Inflammatory macrophage treated with lipopolysaccharide for 1 hour (primary cell): ENCODE measurements around the gene TRIO.

Source experiments
- DNase-seq, 2 donors: peaks; one replicate each; pipeline ENCODE4 v3.0.0-alpha.2; 2020 to 2022

Gene TRIO

DNA sequence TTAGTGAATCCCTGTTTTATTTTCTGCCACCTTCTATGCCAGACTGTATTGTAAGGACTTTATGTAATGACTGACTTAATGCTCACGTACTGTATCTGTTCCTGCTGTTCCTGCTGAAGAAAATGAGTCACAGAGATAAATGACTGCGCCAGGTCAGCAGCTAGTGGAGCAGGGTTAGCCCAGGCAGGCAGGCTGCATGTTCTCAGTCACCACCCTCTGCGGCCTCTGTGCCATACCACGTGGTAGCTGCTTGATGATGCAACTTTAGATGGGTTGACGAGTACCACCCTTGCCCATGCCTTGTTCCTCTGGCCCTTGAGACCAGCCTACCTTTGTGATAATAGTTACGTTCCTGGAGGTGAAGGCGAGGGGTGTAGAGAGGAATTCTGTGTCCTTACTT, 161.9 kb downstream of the TRIO start:
- peak in 1 of 2 donors; percentile 7 for DNase-seq

DNA sequence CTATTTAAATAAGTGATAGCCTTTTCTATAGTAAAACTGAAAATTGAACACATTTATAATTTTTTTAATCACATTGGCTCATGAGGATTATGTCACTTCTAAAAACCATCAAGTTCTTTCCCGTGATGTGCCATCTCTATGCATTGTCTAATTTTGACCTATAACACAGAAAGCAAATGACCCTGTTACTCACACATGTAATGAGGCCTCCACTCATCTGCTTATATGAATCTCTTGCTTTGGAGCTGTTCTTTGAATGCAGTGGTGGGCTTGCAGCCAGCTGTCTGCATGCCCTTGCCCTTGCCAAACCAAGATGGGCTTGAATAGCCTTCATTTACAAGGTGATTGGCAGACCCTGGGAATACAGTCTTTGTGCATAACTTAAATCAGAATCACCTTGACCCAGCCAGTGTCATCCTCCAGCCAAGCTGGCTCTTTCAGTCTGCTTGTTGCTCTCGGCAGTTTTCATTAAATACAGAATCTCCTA, 163.2 kb downstream of the TRIO start:
- no peak for DNase-seq

DNA sequence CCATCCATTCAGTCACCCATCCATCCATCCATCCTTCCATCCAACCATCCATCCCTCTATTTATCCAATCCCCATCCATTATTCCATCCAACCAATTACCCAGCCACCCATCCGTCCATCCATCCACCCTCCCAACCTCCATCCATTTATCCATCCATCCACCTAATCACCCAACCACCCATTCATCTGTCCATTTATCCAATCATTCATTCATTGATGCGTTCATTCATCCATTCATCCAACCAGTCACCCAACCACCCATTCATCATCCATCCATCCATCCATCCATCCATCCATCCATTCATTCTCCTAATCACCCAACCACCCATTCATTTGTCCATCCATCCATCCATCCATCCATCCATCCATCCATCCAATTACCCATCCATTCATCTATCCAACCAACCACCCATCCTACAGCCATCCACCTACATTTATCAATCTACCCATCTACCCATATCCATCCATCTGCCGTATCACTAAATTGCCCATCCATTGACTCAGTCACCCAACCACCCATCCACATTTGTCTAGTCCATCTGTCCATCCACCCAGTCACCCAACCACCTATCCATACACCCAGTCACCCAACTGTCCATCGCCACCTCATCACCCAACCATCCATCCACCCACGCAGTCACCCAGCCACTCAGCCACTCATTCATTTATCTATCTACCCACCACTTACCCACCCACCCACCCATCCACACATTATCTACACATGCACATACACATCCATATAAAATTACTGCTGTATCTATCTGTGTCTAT, 165.4 kb downstream of the TRIO start:
- DNase-seq: no peak

DNA sequence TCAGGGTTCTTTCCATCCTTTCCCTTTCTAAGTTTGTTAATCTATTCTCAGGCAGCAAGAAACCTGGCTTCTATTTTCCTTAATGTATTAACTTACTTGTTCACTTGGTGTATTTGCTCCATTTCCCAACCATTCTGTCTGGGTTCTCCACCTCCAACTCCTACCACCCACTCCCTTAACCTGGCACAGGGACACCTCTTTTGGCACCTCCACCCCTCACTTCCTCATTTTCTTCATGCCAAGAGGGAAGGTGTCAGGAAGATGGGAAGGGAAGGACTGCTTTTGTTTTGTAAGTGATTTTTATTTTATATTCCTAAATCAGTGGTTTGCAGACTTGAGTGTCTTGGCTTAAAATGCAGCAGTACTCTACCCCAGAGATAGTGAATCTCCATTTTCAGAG, 166.1 kb downstream of the TRIO start:
- DNase-seq: no peak

DNA sequence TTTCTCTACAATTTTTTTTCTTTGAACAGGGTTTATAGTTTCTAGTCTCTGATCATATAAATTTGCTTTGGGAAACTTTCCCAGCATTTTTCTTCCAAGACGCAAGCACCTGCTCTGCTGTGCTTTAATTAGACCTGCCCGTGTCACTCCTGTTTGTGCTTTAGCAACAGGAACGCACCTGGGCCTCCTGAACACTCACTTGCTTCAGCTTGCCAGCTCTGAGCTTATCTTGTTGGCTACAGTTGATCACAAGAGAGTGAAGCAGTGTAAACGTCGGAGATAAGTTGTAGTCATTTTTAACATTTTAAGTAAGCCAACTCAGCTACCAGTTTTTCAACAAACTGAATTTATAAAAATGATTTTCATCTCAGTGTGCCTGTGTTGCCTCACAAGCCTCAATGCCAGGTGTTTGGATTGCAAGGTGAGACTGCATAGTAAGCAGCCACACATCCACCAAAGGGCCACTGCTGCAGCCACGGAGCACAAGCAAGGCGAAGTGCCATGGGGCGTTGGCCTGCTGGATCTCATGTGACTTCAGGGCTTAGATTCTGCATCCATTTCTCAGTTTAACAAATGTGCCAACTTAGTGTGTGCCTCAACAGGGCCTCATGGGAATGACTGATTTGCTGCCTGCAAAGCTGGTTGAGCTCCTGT, 166.9 kb downstream of the TRIO start:
- DNase-seq: no peak

DNA sequence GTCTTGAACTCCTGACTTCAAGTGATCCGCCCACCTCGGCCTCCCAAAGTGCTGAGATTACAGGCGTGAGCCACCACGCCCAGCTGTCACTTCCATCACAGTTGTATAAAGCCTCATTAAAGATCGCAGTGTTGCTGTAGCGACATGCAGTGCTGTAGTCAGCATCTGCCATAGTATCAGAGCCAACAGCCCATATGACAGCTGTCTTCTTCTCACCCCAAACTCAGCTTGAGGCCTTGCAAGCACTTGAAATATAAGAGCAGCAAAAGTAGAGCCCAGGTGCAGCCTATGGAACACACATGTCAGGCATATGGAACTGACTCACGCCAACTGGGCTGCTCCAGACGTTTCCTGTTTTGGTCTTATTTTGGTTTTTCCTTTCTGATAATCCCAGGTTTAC, 167.8 kb downstream of the TRIO start:
- DNase-seq: no peak

DNA sequence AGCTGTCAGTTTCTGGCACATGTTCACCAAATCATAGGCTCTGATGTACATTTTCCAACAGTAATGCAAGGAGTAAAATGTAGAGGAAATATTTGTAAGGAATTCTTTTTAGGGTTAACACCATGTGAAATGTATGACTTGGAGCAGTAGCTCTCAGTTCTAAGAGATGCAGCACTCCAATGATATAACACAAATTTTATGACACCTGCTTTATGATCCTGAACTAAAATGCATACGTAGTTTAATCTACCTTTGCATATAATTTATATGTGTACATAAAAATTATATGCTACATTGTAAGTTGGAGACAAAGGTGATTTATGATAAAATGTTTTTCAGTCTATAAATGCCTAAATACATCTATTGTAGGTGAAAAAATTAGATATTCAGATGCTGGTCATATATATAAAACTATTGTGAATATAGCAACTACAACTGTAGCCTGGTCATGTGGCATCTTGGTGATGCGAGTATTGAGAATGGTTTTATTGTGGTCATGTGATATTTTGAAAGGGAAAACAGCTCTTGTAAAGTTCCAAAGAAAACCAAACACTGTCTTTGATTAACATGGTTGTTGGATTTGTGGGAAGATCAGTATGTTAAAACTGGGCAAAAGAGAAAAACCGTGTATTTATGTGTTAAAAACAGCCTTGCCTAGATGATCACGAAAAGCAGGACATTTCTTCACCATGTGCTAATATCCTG, 171.0 kb downstream of the TRIO start:
- no peak for DNase-seq

DNA sequence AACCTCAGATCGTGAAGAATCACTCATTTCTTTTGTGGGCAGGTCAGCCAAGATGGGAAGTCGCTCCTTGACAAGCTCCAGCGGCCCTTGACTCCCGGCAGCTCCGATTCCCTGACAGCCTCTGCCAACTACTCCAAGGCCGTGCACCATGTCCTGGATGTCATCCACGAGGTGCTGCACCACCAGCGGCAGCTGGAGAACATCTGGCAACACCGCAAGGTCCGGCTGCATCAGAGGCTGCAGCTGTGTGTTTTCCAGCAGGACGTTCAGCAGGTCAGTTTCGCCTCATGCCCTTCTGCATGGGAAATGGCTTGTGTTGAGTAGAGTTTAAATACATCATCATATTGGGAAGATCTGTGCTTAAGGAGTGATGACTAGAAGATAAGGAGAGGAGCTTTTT, 173.3 kb downstream of the TRIO start:
- no peak for DNase-seq

DNA sequence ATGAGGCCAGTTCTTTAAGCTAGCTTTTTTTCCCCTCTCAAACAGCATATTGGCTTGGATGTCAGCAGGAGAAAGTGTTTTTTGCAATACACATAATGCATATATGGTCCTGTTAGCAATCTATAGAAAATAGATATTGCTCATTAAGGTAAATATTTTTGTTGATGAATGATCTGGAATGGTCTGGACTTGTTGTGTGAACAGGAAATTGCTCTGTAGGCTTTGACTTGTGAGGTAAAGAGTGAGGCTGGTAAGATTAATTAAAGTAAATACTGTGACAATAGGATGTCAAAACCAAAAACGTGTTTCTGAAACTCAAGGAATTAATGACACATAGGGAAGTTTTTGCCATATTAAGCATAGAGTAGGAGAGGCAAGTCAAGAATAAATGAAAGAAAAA, 176.0 kb downstream of the TRIO start:
- DNase-seq: no peak

DNA sequence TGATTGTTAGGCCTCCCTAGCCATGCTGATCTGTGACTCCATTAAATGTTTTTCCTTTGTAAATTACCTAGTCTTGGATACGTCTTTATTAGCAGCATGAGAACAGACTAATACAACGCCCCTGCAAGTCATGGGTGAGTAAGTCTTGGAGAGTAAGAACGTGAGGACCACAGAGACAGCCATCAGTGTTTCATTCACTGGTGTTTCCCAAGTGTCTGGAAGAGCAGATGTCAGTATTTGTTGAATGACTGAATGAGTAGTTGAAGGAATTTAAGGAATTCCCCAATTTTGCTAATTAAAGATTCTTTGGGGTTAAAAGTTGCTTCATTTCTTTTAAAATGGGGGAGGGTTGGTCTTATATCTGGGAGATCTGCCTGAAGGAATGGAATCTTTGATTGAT, 178.8 kb downstream of the TRIO start:
- no peak for DNase-seq

DNA sequence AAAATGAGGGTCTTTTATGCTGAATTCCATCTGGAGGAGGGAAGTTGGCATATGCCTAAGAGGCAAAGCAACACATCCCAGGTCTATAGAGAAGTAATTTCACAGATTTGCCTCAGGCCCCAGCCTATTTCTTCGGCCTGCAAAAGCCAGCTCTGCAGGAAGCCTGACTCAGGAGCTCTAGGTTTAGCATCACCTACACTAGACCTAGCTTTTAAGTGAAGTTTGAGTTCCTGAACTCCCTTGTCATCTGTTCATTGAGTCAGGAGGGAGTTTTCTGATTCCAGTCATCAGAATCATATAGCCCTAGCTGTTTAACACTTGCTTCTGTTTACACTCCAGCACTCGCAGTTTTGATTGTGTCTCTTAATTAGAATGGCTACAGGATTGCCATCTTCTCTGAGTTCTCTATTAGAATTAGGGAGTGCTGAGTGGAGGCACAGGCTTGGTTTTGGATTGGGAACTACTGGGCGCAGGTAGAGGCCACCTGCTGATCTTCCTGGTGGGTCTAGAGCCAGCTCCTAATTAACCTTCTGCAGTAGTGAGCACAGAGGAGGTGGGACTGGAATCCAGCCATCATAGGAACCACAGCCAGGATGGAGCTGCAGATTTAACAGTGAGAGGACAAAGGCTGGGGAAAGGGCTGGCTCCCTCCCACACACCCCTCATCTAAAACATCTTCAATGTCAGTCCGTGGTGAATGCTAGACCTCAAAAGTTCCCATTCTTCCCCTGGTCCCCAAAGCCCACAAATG, 179.5 kb downstream of the TRIO start:
- no peak for DNase-seq

DNA sequence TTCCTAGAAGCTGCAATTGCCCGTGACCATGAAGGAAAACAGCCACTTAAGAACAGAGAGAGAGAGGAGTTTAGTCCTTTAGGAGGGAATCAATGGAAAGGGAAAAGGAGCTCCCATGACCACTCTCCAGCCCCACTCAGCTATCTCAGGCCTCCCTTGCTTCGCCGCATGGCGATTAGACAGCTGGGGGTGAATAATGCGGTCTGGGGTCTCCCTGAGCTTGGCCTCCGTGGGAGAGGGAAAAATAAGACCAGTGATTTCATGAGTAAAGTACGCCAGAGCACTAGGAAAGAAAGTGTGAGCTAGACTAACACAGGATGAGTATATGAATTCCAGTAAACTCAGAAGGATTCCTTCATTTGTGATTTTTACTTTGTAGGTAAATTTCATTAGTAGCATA, 180.3 kb downstream of the TRIO start:
- DNase-seq: no peak

DNA sequence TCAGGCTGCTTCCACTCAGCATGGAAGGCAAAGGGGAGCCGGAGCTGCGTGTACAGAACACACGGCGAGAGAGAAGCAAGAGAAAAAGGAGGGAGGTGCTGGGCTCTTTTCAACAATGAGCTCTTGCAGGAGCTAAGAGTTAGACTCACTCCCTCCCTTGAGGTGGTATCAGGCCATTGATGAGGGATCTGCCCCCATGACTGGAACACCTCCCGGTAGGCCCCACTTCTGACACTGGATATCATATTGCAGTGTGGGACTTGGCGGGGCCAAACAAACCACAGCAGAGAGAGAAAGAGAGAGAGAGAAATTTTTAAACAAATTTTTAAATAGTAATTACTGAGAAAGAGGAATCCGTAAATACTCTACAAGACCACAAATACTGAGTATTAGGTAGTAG, 182.2 kb downstream of the TRIO start:
- no peak for DNase-seq

DNA sequence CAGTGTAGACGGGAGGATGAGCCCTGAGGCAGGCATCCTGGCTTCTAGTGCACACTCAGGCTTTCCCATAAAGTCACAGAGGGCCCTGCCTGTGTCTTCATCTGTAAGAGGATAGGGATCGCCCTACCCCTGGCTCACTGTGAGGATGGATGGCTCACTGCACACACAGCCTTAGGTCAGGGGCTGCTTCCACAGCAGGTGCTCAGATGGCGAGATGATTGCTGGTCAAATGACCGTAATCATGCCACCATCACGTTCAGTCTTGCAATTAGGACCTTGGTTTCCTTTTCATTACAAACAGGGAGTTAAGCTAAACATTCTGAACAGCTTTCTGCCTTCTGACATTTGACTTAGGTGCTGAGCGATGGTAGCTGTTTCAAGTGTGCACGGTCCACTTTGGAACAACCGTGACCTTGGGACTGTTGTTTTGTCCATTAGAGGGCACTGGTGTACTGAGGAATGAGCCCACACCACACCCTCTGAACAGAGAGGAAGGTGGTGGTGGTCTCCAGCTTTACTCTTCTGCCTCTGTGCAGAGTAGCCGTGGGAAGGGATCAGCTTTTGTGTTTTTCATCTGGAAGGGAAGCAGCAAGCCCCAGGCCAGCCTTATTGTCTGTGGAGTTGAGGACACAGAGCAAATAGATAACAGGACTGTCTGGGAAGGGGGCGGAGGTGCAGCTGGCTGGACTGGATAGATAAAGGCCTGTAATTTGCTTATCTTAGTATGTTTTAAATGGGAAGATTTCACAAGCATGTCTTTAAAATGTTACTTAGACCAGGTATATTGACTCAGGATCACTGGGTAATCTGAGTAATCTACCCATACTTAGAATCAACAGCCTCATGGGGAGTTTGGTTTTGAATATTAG, 183.1 kb downstream of the TRIO start:
- DNase-seq: peak in 1 of 2 donors; percentile 12

DNA sequence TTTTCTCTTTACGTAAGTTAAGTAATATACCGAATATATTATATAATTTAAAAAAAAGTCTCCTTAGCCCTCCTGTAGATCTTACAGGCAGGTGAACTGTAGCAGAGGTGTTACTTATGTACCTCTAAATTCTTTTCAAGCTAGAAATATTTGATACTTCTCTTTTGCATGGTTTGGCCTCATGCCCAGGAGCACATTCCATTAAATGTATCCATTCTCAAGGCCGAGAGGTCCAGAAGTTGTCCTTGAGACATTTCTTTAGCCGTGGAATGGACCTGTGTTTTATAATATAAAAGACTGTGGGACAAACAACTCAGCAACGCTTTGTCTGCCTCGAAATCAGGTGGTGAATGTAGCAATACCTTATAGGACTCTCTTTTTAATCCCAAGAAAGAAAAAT, 184.5 kb downstream of the TRIO start:
- DNase-seq: no peak

DNA sequence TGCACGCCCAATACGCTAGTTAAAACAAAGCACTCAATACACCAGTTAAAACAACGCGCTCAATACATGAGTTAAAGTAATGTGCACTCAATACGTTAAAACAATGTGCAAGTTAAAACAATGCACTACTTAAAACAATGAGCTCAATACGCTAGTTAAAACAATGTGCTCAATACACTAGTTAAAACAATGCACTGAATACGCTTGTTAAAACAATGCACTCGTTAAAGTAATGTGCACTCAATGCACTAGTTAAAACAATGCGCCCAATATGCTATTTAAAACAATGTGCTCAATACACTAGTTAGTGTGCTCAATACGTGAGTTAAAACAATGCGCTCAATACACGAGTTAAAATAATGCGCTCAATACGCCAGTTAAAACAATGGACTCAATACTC, 185.0 kb downstream of the TRIO start:
- no peak for DNase-seq

DNA sequence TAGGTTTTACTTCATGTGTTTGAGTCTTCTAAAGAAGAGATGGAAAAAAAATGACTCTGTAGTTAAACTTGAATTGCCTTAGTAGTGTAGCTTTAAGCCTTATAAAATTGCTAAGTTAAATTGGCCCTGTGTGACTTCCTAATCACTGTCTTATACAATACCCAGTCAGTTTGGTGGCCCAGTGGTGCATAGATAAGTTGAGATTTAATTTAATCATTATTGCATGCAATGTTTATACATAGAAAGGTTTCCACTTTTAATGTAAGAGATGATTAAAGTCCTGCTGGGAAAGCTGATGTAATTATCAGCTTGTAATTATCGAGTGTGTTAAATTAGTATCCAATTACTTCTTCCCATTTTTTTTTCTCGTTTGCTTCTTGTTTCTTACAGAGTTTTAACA, 187.1 kb downstream of the TRIO start:
- DNase-seq: no peak

DNA sequence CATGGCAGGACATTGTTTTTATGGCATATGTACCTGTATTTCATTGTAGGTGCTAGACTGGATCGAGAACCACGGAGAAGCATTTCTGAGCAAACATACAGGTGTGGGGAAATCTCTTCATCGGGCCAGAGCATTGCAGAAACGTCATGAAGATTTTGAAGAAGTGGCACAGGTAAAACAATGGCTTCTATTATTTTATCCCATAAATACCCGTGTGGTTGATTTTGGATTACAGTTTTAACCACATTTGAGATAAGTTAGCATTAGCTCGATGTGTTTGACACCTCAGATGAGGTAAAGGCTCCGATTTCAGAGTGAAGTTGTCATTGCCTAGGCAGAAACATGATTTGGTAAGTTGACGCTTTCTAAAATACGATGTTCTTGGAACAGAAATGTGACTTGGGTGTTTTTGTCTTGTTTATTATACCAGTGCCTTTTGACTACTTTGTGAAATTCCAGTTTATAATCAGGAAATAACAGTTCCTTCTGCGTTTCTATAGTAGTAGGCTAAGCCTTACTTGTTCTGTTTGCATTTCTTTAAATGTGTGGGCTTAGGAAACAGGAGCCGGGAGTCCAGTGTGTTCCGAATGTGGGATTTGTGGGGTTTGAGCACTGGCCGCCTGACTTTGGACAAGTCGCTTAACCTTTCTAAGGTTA, 187.7 kb downstream of the TRIO start:
- peak in 1 of 2 donors; percentile 33 for DNase-seq

DNA sequence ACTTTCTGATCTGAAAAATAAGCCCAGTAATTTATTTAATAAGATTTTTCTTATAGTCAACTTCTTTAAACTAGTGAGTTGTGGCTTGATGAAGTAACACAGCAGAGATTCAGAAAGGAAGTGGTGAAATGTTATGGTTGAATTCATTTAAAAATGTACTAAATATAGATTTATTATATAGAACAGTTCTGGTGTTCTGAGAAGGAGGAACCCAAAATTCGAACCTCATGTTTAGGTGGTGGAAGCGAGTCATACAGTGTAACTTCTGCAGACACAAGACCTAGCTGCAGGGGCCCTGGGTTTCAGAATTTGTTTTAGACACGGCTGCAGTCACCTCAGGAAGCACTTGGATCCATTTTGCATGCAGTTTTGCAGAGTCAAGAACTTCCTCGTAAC, 188.2 kb downstream of the TRIO start:
- peak; percentile 62 to 70 for DNase-seq

DNA sequence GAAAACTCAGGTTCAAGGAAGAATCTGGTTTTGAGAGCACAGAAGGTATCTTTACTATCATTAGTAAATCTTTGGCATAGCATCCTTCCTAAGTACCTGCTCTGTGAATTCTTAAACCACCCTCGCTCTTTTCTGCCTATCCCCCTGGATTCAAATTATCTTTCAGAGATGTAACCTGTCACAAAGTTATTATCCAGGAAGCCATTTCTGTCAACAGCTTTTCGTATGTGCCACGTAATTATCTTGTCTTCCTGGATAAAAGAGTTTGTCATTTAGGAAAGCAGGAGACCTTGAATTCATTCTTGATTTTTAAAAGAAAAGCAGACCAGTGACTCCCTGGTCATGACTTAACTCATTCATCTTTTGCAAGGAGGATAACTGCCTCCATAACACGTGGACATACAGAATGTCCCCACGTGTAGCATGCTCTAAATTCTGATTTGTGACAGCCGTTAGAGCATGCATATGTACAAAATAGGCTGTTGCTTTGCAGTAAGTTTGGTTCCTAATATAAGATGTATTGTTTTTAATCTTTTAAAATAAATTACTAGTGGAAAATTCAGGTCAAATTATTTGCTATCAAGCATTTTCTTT, 189.0 kb downstream of the TRIO start:
- DNase-seq: no peak

DNA sequence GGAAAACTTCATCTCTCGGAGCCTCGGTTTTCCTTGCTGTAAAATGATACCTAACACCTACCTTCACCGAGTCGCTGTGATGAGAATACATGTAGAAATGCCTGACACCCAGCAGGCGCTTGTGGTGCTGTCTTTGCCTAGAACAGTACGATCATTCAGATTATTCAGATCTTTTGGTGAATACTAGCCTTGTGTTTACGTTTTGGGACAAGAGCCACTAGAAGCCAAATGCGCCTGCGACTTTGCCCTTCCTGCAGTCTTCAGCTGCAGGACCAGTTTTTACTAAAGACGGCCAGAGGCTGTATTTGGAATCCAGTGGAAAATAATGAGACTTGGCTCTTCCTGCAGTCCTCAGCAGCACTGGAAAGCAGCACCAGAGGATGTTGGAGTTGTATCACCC, 189.6 kb downstream of the TRIO start:
- DNase-seq: no peak
